Lower leg skin (tissue), 3 donors: ENCODE data around the gene NFIL3.

Experiments
- POLR2A ChIP-seq, 2 donors: fragments of 450-650 bp; IDR thresholded peaks; one replicate each; pipeline ENCODE4 v1.6.1; 2016 to 2017; ENCODE audit warnings: antibody characterized with exemption in 2 of 2, mild to moderate bottlenecking in 1 of 2, moderate library complexity in 1 of 2
- TF ChIP-seq, protein P1 (sequence below), 3 donors: fragments of 450-650 bp; IDR thresholded peaks; one replicate each; pipeline ENCODE4 v1.5.1; 2016; ENCODE audit warnings: antibody characterized with exemption in 3 of 3, mild to moderate bottlenecking in 3 of 3, moderate library complexity in 2 of 3

DNA sequence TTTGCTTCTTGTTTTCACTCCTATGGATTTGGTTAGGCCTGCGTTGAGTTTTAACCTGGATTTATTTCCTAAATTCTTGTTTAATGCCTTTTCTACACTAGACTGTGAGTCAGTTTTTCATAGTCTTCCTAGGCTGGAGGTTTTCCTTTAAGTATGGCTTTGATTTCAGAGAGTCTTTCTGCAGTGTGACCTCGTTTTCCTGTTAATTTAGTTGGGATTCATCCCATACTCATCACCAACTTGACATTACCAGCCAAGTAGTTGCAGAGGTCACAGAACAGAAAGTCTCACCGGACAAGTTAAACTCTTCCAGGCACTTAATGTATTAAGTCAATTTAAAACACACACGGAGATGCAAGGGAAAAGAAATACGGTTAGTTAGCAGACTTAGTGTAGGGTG is 32.2 kb downstream of the NFIL3 start:
- TF ChIP-seq, protein P1, sequence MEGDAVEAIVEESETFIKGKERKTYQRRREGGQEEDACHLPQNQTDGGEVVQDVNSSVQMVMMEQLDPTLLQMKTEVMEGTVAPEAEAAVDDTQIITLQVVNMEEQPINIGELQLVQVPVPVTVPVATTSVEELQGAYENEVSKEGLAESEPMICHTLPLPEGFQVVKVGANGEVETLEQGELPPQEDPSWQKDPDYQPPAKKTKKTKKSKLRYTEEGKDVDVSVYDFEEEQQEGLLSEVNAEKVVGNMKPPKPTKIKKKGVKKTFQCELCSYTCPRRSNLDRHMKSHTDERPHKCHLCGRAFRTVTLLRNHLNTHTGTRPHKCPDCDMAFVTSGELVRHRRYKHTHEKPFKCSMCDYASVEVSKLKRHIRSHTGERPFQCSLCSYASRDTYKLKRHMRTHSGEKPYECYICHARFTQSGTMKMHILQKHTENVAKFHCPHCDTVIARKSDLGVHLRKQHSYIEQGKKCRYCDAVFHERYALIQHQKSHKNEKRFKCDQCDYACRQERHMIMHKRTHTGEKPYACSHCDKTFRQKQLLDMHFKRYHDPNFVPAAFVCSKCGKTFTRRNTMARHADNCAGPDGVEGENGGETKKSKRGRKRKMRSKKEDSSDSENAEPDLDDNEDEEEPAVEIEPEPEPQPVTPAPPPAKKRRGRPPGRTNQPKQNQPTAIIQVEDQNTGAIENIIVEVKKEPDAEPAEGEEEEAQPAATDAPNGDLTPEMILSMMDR (IDR thresholded peaks at IDR 0.05) = no peak
- no peak for TF ChIP-seq POLR2A (IDR thresholded peaks at IDR 0.05)
